Lower leg skin (tissue), 3 donors: ENCODE data around the gene FIBIN.

Experiments used
- POLR2A ChIP-seq, 2 donors: fragments of 450-650 bp; IDR thresholded peaks; one replicate each; pipeline ENCODE4 v1.6.1; 2016 to 2017; ENCODE audit warnings: antibody characterized with exemption in 2 of 2, mild to moderate bottlenecking in 1 of 2, moderate library complexity in 1 of 2
- TF ChIP-seq, protein P1 (sequence below), 3 donors: fragments of 450-650 bp; IDR thresholded peaks; one replicate each; pipeline ENCODE4 v1.5.1; 2016; ENCODE audit warnings: antibody characterized with exemption in 3 of 3, mild to moderate bottlenecking in 3 of 3, moderate library complexity in 2 of 3

DNA sequence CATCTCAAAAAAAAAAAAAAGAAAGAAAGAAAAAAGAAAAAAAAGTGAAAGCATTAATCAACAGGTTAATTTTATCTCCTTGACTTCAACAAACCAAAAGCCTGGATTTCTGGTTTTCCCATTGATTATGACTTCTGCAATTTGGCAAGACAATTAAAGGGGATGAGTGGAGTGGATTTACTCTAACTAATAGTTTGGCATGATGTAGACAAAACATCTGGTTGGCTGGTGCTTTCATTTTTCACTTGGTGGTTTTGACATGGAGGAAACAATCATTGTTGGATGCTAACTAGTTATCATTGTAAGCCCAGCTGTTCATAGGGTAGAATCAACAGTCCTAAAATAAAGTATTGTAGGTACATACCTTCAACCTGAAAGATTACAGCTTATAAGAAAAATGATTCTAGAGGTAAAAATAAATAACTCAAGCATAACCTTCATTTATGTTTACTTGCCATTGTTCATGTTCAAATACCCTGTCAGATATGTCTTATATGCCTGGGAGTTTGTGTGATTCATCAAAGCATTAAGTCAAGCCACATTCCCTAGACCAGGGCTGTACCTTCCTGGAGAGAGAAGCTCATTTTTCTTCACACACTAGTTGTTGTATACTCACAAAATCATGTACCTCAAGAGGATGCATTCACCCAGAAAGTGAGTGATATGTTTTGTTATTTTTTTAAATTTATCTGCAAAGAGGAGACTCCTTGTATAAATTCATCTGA lies 15.1 kb downstream of the FIBIN start:
- TF ChIP-seq, protein P1, sequence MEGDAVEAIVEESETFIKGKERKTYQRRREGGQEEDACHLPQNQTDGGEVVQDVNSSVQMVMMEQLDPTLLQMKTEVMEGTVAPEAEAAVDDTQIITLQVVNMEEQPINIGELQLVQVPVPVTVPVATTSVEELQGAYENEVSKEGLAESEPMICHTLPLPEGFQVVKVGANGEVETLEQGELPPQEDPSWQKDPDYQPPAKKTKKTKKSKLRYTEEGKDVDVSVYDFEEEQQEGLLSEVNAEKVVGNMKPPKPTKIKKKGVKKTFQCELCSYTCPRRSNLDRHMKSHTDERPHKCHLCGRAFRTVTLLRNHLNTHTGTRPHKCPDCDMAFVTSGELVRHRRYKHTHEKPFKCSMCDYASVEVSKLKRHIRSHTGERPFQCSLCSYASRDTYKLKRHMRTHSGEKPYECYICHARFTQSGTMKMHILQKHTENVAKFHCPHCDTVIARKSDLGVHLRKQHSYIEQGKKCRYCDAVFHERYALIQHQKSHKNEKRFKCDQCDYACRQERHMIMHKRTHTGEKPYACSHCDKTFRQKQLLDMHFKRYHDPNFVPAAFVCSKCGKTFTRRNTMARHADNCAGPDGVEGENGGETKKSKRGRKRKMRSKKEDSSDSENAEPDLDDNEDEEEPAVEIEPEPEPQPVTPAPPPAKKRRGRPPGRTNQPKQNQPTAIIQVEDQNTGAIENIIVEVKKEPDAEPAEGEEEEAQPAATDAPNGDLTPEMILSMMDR (IDR thresholded peaks at IDR 0.05), result no peak
- TF ChIP-seq POLR2A (IDR thresholded peaks at IDR 0.05), result no peak
